OCI-LY7 (cell line): Measurements from ENCODE around the gene GAN.

Source experiments
- CTCF ChIP-seq: fragments of 200-600 bp; sonication (generic); conservative IDR thresholded peaks from 2 replicates; pipeline ENCODE4 v1.5.1; 2014; ENCODE audit warnings: mild to moderate bottlenecking, antibody characterized with exemption, low read length, moderate library complexity, mixed read lengths
- EZH2phosphoT487 ChIP-seq: fragments of 200-600 bp; sonication (generic); IDR thresholded peaks from 2 replicates; pipeline ENCODE4 v1.6.1; 2018; ENCODE audit warnings: low read depth, borderline replicate concordance, mild to moderate bottlenecking, mixed run types, antibody characterized with exemption, low read length, moderate library complexity, mixed read lengths

GRCh38 chr16:81292936-81293335 lies 21.8 kb upstream of the GAN start:
- no peak for TF ChIP-seq CTCF
- no peak for TF ChIP-seq EZH2phosphoT487
